GM21786 (cell line): ENCODE measurements around the gene CMKLR1.

ENCODE experiments used
- ATAC-seq: cut with Tn5 transposase; IDR thresholded peaks from one replicate; pipeline ENCODE4 v1.9.1; 2021; ENCODE audit not compliant: unreplicated experiment

CMKLR1 gene

GRCh38 chr12:108270035-108270848 is 68.9 kb downstream of the CMKLR1 start:
- ATAC-seq, result no peak

GRCh38 chr12:108269224-108269623 is 69.9 kb downstream of the CMKLR1 start:
- ATAC-seq, result no peak

- no peak for ATAC-seq
These were observed 70.7 kb downstream of the CMKLR1 start for GRCh38 chr12:108268397-108268796.

- no peak for ATAC-seq
These were observed 71.7 kb downstream of the CMKLR1 start for GRCh38 chr12:108267450-108267849.

- no peak for ATAC-seq
These were observed 73.0 kb downstream of the CMKLR1 start for GRCh38 chr12:108266131-108266530.

GRCh38 chr12:108265505-108265904 is 73.6 kb downstream of the CMKLR1 start:
- no peak for ATAC-seq

GRCh38 chr12:108260969-108261368 is 78.1 kb downstream of the CMKLR1 start:
- no peak for ATAC-seq

- ATAC-seq, result no peak
These were observed 79.1 kb downstream of the CMKLR1 start for GRCh38 chr12:108260039-108260438.

GRCh38 chr12:108257610-108258106 is 81.5 kb downstream of the CMKLR1 start:
- no peak for ATAC-seq

GRCh38 chr12:108257004-108257403 is 82.1 kb downstream of the CMKLR1 start:
- no peak for ATAC-seq

- no peak for ATAC-seq
These were observed 83.9 kb downstream of the CMKLR1 start for GRCh38 chr12:108255252-108255602.

- ATAC-seq, result no peak
These were observed 84.4 kb downstream of the CMKLR1 start for GRCh38 chr12:108254517-108255251.

GRCh38 chr12:108254030-108254429 is 85.1 kb downstream of the CMKLR1 start:
- ATAC-seq, result no peak

GRCh38 chr12:108253540-108253939 is 85.6 kb downstream of the CMKLR1 start:
- no peak for ATAC-seq

GRCh38 chr12:108252523-108252922 is 86.6 kb downstream of the CMKLR1 start:
- ATAC-seq, result no peak

- ATAC-seq, result no peak
These were observed 91.1 kb downstream of the CMKLR1 start for GRCh38 chr12:108248011-108248410.

- ATAC-seq, result no peak
These were observed 92.0 kb downstream of the CMKLR1 start for GRCh38 chr12:108247130-108247529.

GRCh38 chr12:108241986-108242703 is 97.0 kb downstream of the CMKLR1 start:
- ATAC-seq, result no peak

GRCh38 chr12:108240928-108241327 is 98.2 kb downstream of the CMKLR1 start:
- ATAC-seq, result no peak

- no peak for ATAC-seq
These were observed 98.9 kb downstream of the CMKLR1 start for GRCh38 chr12:108240027-108240785.

GRCh38 chr12:108239378-108239777 is 99.7 kb downstream of the CMKLR1 start:
- no peak for ATAC-seq
